Measurements from ENCODE around the gene TMEM170A.
"Not testable (repeated sequence)": the region's sequence is repeated elsewhere in the genome, so short reads cannot be mapped to it uniquely, and the experiment has no call there.

TMEM170A gene

GRCh38 chr16:75458029-75458428, 6.5 kb downstream of the TMEM170A start:
- peaks cover 6% of the 10 kb centered on the region; the same call in 1 of the 2 replicates for H3K36me3 ChIP-seq (ENCODE audit: insufficient read depth, low read length)
- peaks cover 97% of the 10 kb centered on the region for H3K79me2 ChIP-seq (ENCODE audit: insufficient read depth, low read length)
- no peak overlapping the region for H3K4me3 ChIP-seq (ENCODE audit: low read depth in 1 of 2, low read length in 2 of 2)
- TF ChIP-seq CTCF (IDR thresholded peaks at IDR 0.05; ENCODE audit: borderline replicate concordance, extremely low read depth, low read length, poor library complexity, severe bottlenecking), result no peak
- TF ChIP-seq EZH2 (IDR thresholded peaks at IDR 0.05; ENCODE audit: borderline replicate concordance, low read depth, low read length, severe bottlenecking), result no peak
- H3K9ac ChIP-seq (ENCODE audit: low read depth, low read length), result no peak overlapping the region
- H3K4me2 ChIP-seq (ENCODE audit: insufficient read depth, low read length), result no peak overlapping the region
- DNase-seq, result no peak
- no peak overlapping the region for H2AFZ ChIP-seq (ENCODE audit: low read depth, low read length)
- no peak for ATAC-seq (ENCODE audit: insufficient read depth, low read depth)
- H3K27me3 ChIP-seq (ENCODE audit: insufficient read depth, low read length, poor library complexity), result no peaks in the 10 kb centered on the region
- H3K4me1 ChIP-seq (ENCODE audit: insufficient read depth, low read length), result peaks cover 19% of the 10 kb centered on the region
- peaks cover 76% of the 10 kb centered on the region for H4K20me1 ChIP-seq (ENCODE audit: insufficient read depth, low read length)
- H3K9me3 ChIP-seq (ENCODE audit: insufficient read depth, low read length, severe bottlenecking), result no peaks in the 10 kb centered on the region
- H3K27ac ChIP-seq (ENCODE audit: low read length), result no peak overlapping the region

- H2AFZ ChIP-seq (ENCODE audit: low read depth, low read length), result no peak overlapping the region
- peaks cover 6% of the 10 kb centered on the region; the same call in 1 of the 2 replicates for H3K36me3 ChIP-seq (ENCODE audit: insufficient read depth, low read length)
- no peak for TF ChIP-seq EZH2 (IDR thresholded peaks at IDR 0.05; ENCODE audit: borderline replicate concordance, low read depth, low read length, severe bottlenecking)
- no peak for TF ChIP-seq CTCF (IDR thresholded peaks at IDR 0.05; ENCODE audit: borderline replicate concordance, extremely low read depth, low read length, poor library complexity, severe bottlenecking)
- no peak overlapping the region for H3K9ac ChIP-seq (ENCODE audit: low read depth, low read length)
- H3K27me3 ChIP-seq (ENCODE audit: insufficient read depth, low read length, poor library complexity), result no peaks in the 10 kb centered on the region
- ATAC-seq (ENCODE audit: insufficient read depth, low read depth) (no peak), DNase-seq (no peak)
- no peak overlapping the region for H3K27ac ChIP-seq (ENCODE audit: low read length)
- H3K4me1 ChIP-seq (ENCODE audit: insufficient read depth, low read length), result peaks cover 14% of the 10 kb centered on the region
- H3K4me3 ChIP-seq (ENCODE audit: low read depth in 1 of 2, low read length in 2 of 2), result no peak overlapping the region
- H3K4me2 ChIP-seq (ENCODE audit: insufficient read depth, low read length), result no peak overlapping the region
- H3K9me3 ChIP-seq (ENCODE audit: insufficient read depth, low read length, severe bottlenecking), result no peaks in the 10 kb centered on the region
- H3K79me2 ChIP-seq (ENCODE audit: insufficient read depth, low read length), result peaks cover 97% of the 10 kb centered on the region
- peaks cover 80% of the 10 kb centered on the region for H4K20me1 ChIP-seq (ENCODE audit: insufficient read depth, low read length)
These were observed 6.9 kb downstream of the TMEM170A start for GRCh38 chr16:75457485-75458021.

- DNase-seq, result no peak
- Histone ChIP-seq H2AFZ (ENCODE audit: low read depth, low read length) (no peak overlapping the region), H4K20me1 (ENCODE audit: insufficient read depth, low read length) (peaks cover 78% of the 10 kb centered on the region), H3K27ac (ENCODE audit: low read length) (no peak overlapping the region), H3K9ac (ENCODE audit: low read depth, low read length) (no peak overlapping the region), H3K4me2 (ENCODE audit: insufficient read depth, low read length) (no peak overlapping the region), H3K4me3 (ENCODE audit: low read depth in 1 of 2, low read length in 2 of 2) (no peak overlapping the region), H3K79me2 (ENCODE audit: insufficient read depth, low read length) (peaks cover 96% of the 10 kb centered on the region), H3K36me3 (ENCODE audit: insufficient read depth, low read length) (peaks cover 6% of the 10 kb centered on the region; the same call in 1 of the 2 replicates), H3K27me3 (ENCODE audit: insufficient read depth, low read length, poor library complexity) (no peaks in the 10 kb centered on the region), H3K4me1 (ENCODE audit: insufficient read depth, low read length) (peaks cover 8% of the 10 kb centered on the region), H3K9me3 (ENCODE audit: insufficient read depth, low read length, severe bottlenecking) (no peaks in the 10 kb centered on the region)
- no peak for TF ChIP-seq EZH2 (IDR thresholded peaks at IDR 0.05; ENCODE audit: borderline replicate concordance, low read depth, low read length, severe bottlenecking)
- TF ChIP-seq CTCF (IDR thresholded peaks at IDR 0.05; ENCODE audit: borderline replicate concordance, extremely low read depth, low read length, poor library complexity, severe bottlenecking), result no peak
- ATAC-seq (ENCODE audit: insufficient read depth, low read depth), result no peak
These were observed 7.5 kb downstream of the TMEM170A start for GRCh38 chr16:75456971-75457370.

- not testable (repeated sequence) for H3K9me3 ChIP-seq (ENCODE audit: insufficient read depth, low read length, severe bottlenecking); DNase-seq; H3K4me1 ChIP-seq (ENCODE audit: insufficient read depth, low read length); H3K27ac ChIP-seq (ENCODE audit: low read length); H3K4me2 ChIP-seq (ENCODE audit: insufficient read depth, low read length); H3K4me3 ChIP-seq (ENCODE audit: low read depth in 1 of 2, low read length in 2 of 2); H3K27me3 ChIP-seq (ENCODE audit: insufficient read depth, low read length, poor library complexity); H3K9ac ChIP-seq (ENCODE audit: low read depth, low read length); ATAC-seq (ENCODE audit: insufficient read depth, low read depth); H3K36me3 ChIP-seq (ENCODE audit: insufficient read depth, low read length); H2AFZ ChIP-seq (ENCODE audit: low read depth, low read length)
- Histone ChIP-seq H4K20me1 (ENCODE audit: insufficient read depth, low read length) (peaks cover 73% of the 10 kb centered on the region), H3K79me2 (ENCODE audit: insufficient read depth, low read length) (peaks cover 94% of the 10 kb centered on the region)
These were observed 8.0 kb downstream of the TMEM170A start for GRCh38 chr16:75456486-75456885.
